Ovary (tissue), 3 donors: ENCODE results near the gene GJA10.

Experiments
- CTCF ChIP-seq, 3 donors: fragments of 450-650 bp in 2 of 3; fragments of 200-600 bp in 1 of 3; IDR thresholded peaks; one replicate each; pipeline versions ENCODE4 v1.5.1 to v1.8.0; 2016 to 2022; ENCODE audit warnings: antibody characterized with exemption in 3 of 3, mild to moderate bottlenecking in 1 of 3
- POLR2A ChIP-seq: fragments of 450-650 bp; IDR thresholded peaks from one replicate; pipeline ENCODE4 v1.6.1; 2017; ENCODE audit warnings: antibody characterized with exemption, mild to moderate bottlenecking, moderate library complexity
- donor health status: DM: no; HTN: no; CAD: no.

GRCh38 chr6:89944181-89944755 lies 50.0 kb downstream of the GJA10 start:
- TF ChIP-seq CTCF (IDR thresholded peaks at IDR 0.05) (no peak), POLR2A (no peak)
